Measurements from ENCODE around the gene GFM1.
"Not testable (repeated sequence)": the region's sequence is repeated elsewhere in the genome, so short reads cannot be mapped to it uniquely, and the experiment has no call there.

The GFM1 gene

GRCh38 chr3:158679547-158680000 is 35.2 kb downstream of the GFM1 start:
- DNase-seq: no peak

GRCh38 chr3:158680861-158681260 is 36.5 kb downstream of the GFM1 start:
- DNase-seq: no peak

- no peak for DNase-seq
Observed at GRCh38 chr3:158683230-158683962, 39.1 kb downstream of the GFM1 start.

- DNase-seq: no peak
Observed at GRCh38 chr3:158685159-158685558, 40.8 kb downstream of the GFM1 start.

GRCh38 chr3:158693866-158694456 is 49.6 kb downstream of the GFM1 start:
- DNase-seq: not testable (repeated sequence)

- no peak for DNase-seq
Observed at GRCh38 chr3:158696618-158697017, 52.3 kb downstream of the GFM1 start.

- no peak for DNase-seq
Observed at GRCh38 chr3:158700559-158700958, 56.2 kb downstream of the GFM1 start.

GRCh38 chr3:158701420-158702065 is 57.2 kb downstream of the GFM1 start:
- DNase-seq: no peak

GRCh38 chr3:158702815-158703481 is 58.6 kb downstream of the GFM1 start:
- DNase-seq: no peak

- DNase-seq: no peak
Observed at GRCh38 chr3:158703566-158703965, 59.2 kb downstream of the GFM1 start.

- DNase-seq: no peak
Observed at GRCh38 chr3:158709666-158710083, 65.3 kb downstream of the GFM1 start.

- no peak for DNase-seq
Observed at GRCh38 chr3:158710601-158711000, 66.3 kb downstream of the GFM1 start.

- DNase-seq: no peak
Observed at GRCh38 chr3:158711886-158712285, 67.6 kb downstream of the GFM1 start.

GRCh38 chr3:158712443-158712842 is 68.1 kb downstream of the GFM1 start:
- DNase-seq: no peak

- no peak for DNase-seq
Observed at GRCh38 chr3:158713094-158713499, 68.8 kb downstream of the GFM1 start.

- no peak for DNase-seq
Observed at GRCh38 chr3:158717576-158717975, 73.2 kb downstream of the GFM1 start.

GRCh38 chr3:158718490-158719170 is 74.3 kb downstream of the GFM1 start:
- no peak for DNase-seq

GRCh38 chr3:158722108-158722507 is 77.8 kb downstream of the GFM1 start:
- DNase-seq: no peak

GRCh38 chr3:158723991-158724390 is 79.7 kb downstream of the GFM1 start:
- no peak for DNase-seq

GRCh38 chr3:158725348-158726011 is 81.2 kb downstream of the GFM1 start:
- DNase-seq: no peak

GRCh38 chr3:158727206-158728060 is 83.1 kb downstream of the GFM1 start:
- no peak for DNase-seq

GRCh38 chr3:158728061-158728377 is 83.7 kb downstream of the GFM1 start:
- no peak for DNase-seq

Measured in cortex of kidney (tissue), 1 donor.